GM23248 (cell line): ENCODE measurements around the gene TEX9.

Experiments used
- EZH2 ChIP-seq: fragments of 200-600 bp; sonication (generic); IDR thresholded peaks from 2 replicates; pipeline ENCODE4 v1.6.1; 2018; ENCODE audit warnings: antibody characterized with exemption, mild to moderate bottlenecking; ENCODE audit not compliant: insufficient read depth, poor library complexity, severe bottlenecking
- EZH2phosphoT487 ChIP-seq: fragments of 200-600 bp; sonication (generic); IDR thresholded peaks from 2 replicates; pipeline ENCODE4 v1.6.1; 2018; ENCODE audit warnings: antibody characterized with exemption, moderate library complexity, mild to moderate bottlenecking, low read depth; ENCODE audit not compliant: insufficient read depth

- TF ChIP-seq EZH2 = no peak
- no peak for TF ChIP-seq EZH2phosphoT487
Observed at GRCh38 chr15:56351957-56352506, 13.2 kb upstream of the TEX9 start.
